OCI-M2 (cell line): ENCODE measurements around the gene HOXA13.

Experiments
- DNase-seq: peaks from one replicate; lab custom pipeline; 2025; ENCODE audit not compliant: unreplicated experiment; lab: John Stamatoyannopoulos, UW

HOXA13 gene

GRCh38 chr7:27193335-27194001, 6.4 kb downstream of the HOXA13 start:
- no peak for DNase-seq

- no peak for DNase-seq
Observed at GRCh38 chr7:27192546-27193334, 7.2 kb downstream of the HOXA13 start.

- DNase-seq: no peak
Observed at GRCh38 chr7:27191833-27192545, 7.9 kb downstream of the HOXA13 start.

GRCh38 chr7:27191161-27191731, 8.6 kb downstream of the HOXA13 start:
- DNase-seq: no peak

GRCh38 chr7:27189997-27190748, 9.7 kb downstream of the HOXA13 start:
- DNase-seq: no peak

- DNase-seq: no peak
Observed at GRCh38 chr7:27189295-27189996, 10.4 kb downstream of the HOXA13 start.

- no peak for DNase-seq
Observed at GRCh38 chr7:27188386-27189294, 11.3 kb downstream of the HOXA13 start.

GRCh38 chr7:27187475-27188385, 12.2 kb downstream of the HOXA13 start:
- no peak for DNase-seq

GRCh38 chr7:27186668-27187474, 13.0 kb downstream of the HOXA13 start:
- DNase-seq: no peak

GRCh38 chr7:27185854-27186667, 13.8 kb downstream of the HOXA13 start:
- no peak for DNase-seq

GRCh38 chr7:27185013-27185853, 14.7 kb downstream of the HOXA13 start, which contains the start of gene HOXA11:
Gene HOXA11, minus strand, starts transcription at chr7:27185232. Its CDS starts 88 bp downstream, at chr7:27185144.
- no peak for DNase-seq

- no peak for DNase-seq
Observed at GRCh38 chr7:27184337-27185012, 15.4 kb downstream of the HOXA13 start.

GRCh38 chr7:27183682-27184336, 16.1 kb downstream of the HOXA13 start:
- DNase-seq: no peak
